Panc1 (cell line): ENCODE data around the gene FOS. TPM values are rescaled to one million over a fixed set of nuclear protein-coding genes. Genes with fewer than 3 reads are reported as not detected.

Experiments used
- ATAC-seq: fragments of 200-7000 bp; cut with Tn5 transposase; 2 replicates; pipeline ENCODE4 v1.9.1; 2020; ENCODE audit warnings: mild to moderate bottlenecking, moderate library complexity
- BruUV-seq: library from RNA; stranded (reverse); fragments of 400-500 nt; replicated peaks from 2 replicates; lab custom pipeline; 2021; lab: Mats Ljungman, UMichigan
- CTCF ChIA-PET: fragments of 300-600 bp; sonication (Branson Sonifier 250); formaldehyde crosslinking; loops from one replicate; lab custom pipeline; 2022; ENCODE audit warnings: antibody characterized with exemption; lab: Charles Lee
- POLR2A ChIA-PET: fragments of 300-600 bp; sonication (Branson Sonifier 250); formaldehyde crosslinking; loops from one replicate; lab custom pipeline; 2022; ENCODE audit warnings: antibody characterized with exemption; lab: Charles Lee
- DNase-seq: peaks from one replicate; pipeline ENCODE4 v3.0.0-alpha.2; 2010; ENCODE audit warnings: low read depth, low spot score
- H3K27ac ChIP-seq: 2 replicates; pipeline ENCODE4 v1.5.1; 2011; ENCODE audit warnings: mild to moderate bottlenecking, low read length, inconsistent platforms
- H3K27me3 ChIP-seq: fragments of 200-500 bp; sonication (Bioruptor generic); 2 replicates; pipeline ENCODE4 v1.6.0; 2014; ENCODE audit warnings: low read length, inconsistent platforms; ENCODE audit not compliant: control insufficient read depth, insufficient read depth
- H3K36me3 ChIP-seq: fragments of 200-500 bp; sonication (Bioruptor generic); 2 replicates; pipeline ENCODE4 v1.5.1; 2014; ENCODE audit warnings: inconsistent platforms, mild to moderate bottlenecking, low read length, moderate library complexity; ENCODE audit not compliant: control insufficient read depth, insufficient read depth
- H3K4me1 ChIP-seq: 2 replicates; pipeline ENCODE4 v1.5.1; 2011; ENCODE audit warnings: inconsistent platforms, mild to moderate bottlenecking, low read length, moderate library complexity; ENCODE audit not compliant: control insufficient read depth, insufficient read depth
- H3K4me3 ChIP-seq, 2 experiments: 2 replicates each; pipeline ENCODE4 v1.5.1; 2011 to 2012; ENCODE audit warnings: low read depth in 2 of 2, low read length in 2 of 2, mild to moderate bottlenecking in 2 of 2, inconsistent platforms in 1 of 2, moderate library complexity in 1 of 2
- H3K9me3 ChIP-seq: fragments of 200-500 bp; sonication (Bioruptor generic); 2 replicates; pipeline ENCODE4 v1.5.1; 2014; ENCODE audit warnings: low read depth, mild to moderate bottlenecking, inconsistent platforms, low read length, moderate library complexity; ENCODE audit not compliant: control insufficient read depth, insufficient read depth
- POLR2AphosphoS5 ChIP-seq: IDR thresholded peaks from 2 replicates; pipeline ENCODE4 v1.6.1; 2012; ENCODE audit warnings: mild to moderate bottlenecking, low read depth, low read length, moderate library complexity
- SIN3A ChIP-seq: IDR thresholded peaks from 2 replicates; pipeline ENCODE4 v1.6.1; 2012; ENCODE audit warnings: low read depth, mild to moderate bottlenecking, low read length, moderate library complexity, borderline replicate concordance; ENCODE audit not compliant: insufficient read depth
- TCF7L2 ChIP-seq: IDR thresholded peaks from 2 replicates; pipeline ENCODE4 v1.6.1; 2011; ENCODE audit warnings: mild to moderate bottlenecking, low read depth, low read length, inconsistent platforms
- in situ Hi-C: cut with HindIII; loops from 2 replicates; pipeline ENCODE4 v1.10.0; 2016; ENCODE audit warnings: low sequenced_read_pairs, low pct_unique_long_range_greater_than_20kb
- intact Hi-C: fragments of 100-400 bp; cut with micrococcal nuclease; formaldehyde crosslinking; loops from one replicate; pipeline ENCODE4 v1.10.0; 2022; ENCODE audit not compliant: unreplicated experiment
- total RNA-seq: library from RNA; stranded (reverse); gene quantifications from one replicate; pipeline ENCODE4 v1.2.1, GENCODE V29; 2021; ENCODE audit not compliant: unreplicated experiment
- TF ChIP-seq, protein P1 (sequence below): fragments of 450-650 bp; IDR thresholded peaks from 2 replicates; pipeline ENCODE4 v1.5.1; 2017; ENCODE audit warnings: mild to moderate bottlenecking
- TF ChIP-seq, protein P2 (sequence below), 2 experiments: IDR thresholded peaks; 2 replicates each; pipeline ENCODE4 v1.6.1; 2011 to 2012; ENCODE audit warnings: low read depth in 2 of 2, control low read depth in 1 of 2, low read length in 1 of 2, mild to moderate bottlenecking in 1 of 2, moderate library complexity in 1 of 2; ENCODE audit not compliant: insufficient read depth in 1 of 2

The FOS gene
- total RNA-seq, 1 experiment from 2014 or later, result 26.8 TPM

DNA sequence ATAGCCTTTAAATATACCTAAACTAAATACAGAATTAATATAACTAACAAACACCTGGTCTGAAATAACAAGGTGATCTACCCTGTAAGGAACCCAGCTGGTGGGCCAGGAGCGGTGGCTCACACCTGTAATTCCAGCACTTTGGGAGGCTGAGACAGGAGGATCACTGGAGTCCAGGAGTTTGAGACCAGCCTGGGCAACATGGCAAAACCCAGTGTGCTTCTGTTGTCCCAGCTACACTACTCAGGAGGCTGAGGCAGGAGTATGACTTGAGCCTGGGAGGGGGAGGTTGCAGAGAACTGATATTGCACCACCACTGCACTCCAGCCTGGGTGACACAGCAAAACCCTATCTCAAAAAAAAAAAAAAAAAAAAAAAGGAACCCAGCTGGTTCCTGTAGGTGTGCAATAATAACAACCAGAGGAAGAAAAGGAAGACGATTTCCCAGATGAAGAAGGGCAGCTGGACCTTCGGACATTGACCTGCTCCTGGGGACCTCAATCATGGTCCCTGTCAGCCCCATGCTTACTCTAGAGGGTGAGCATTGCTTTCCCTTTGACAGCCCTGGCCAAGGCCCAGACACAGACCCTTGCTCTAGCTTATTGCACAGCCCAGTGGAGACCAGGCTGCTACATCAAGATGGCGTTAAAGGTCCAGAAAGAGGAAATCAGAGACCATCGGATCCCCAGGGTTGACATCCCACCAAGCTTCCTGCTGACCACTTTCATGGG, 5.4 kb downstream of the FOS start:
- ATAC-seq, result no peak
- CTCF ChIA-PET, result no interaction called here
- Histone ChIP-seq H3K27ac (no peak overlapping the region), H3K27me3 (no peaks in the 10 kb centered on the region), H3K4me1 (no peaks in the 10 kb centered on the region), H3K9me3 (no peaks in the 10 kb centered on the region), H3K4me3 (no peak overlapping the region), H3K36me3 (peaks cover 5% of the 10 kb centered on the region; the same call in 1 of the 2 replicates)
- POLR2A ChIA-PET, result interaction anchor here (0.7 kb wide), 1 partner anchor 10 kb away, joined by 6 read pairs; no protein-coding TSS in a partner anchor
- no peak for TF ChIP-seq SIN3A
- TF ChIP-seq, protein P1, sequence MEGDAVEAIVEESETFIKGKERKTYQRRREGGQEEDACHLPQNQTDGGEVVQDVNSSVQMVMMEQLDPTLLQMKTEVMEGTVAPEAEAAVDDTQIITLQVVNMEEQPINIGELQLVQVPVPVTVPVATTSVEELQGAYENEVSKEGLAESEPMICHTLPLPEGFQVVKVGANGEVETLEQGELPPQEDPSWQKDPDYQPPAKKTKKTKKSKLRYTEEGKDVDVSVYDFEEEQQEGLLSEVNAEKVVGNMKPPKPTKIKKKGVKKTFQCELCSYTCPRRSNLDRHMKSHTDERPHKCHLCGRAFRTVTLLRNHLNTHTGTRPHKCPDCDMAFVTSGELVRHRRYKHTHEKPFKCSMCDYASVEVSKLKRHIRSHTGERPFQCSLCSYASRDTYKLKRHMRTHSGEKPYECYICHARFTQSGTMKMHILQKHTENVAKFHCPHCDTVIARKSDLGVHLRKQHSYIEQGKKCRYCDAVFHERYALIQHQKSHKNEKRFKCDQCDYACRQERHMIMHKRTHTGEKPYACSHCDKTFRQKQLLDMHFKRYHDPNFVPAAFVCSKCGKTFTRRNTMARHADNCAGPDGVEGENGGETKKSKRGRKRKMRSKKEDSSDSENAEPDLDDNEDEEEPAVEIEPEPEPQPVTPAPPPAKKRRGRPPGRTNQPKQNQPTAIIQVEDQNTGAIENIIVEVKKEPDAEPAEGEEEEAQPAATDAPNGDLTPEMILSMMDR, result no peak
- TF ChIP-seq, protein P2, sequence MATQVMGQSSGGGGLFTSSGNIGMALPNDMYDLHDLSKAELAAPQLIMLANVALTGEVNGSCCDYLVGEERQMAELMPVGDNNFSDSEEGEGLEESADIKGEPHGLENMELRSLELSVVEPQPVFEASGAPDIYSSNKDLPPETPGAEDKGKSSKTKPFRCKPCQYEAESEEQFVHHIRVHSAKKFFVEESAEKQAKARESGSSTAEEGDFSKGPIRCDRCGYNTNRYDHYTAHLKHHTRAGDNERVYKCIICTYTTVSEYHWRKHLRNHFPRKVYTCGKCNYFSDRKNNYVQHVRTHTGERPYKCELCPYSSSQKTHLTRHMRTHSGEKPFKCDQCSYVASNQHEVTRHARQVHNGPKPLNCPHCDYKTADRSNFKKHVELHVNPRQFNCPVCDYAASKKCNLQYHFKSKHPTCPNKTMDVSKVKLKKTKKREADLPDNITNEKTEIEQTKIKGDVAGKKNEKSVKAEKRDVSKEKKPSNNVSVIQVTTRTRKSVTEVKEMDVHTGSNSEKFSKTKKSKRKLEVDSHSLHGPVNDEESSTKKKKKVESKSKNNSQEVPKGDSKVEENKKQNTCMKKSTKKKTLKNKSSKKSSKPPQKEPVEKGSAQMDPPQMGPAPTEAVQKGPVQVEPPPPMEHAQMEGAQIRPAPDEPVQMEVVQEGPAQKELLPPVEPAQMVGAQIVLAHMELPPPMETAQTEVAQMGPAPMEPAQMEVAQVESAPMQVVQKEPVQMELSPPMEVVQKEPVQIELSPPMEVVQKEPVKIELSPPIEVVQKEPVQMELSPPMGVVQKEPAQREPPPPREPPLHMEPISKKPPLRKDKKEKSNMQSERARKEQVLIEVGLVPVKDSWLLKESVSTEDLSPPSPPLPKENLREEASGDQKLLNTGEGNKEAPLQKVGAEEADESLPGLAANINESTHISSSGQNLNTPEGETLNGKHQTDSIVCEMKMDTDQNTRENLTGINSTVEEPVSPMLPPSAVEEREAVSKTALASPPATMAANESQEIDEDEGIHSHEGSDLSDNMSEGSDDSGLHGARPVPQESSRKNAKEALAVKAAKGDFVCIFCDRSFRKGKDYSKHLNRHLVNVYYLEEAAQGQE (IDR thresholded peaks at IDR 0.05; ENCODE audit: insufficient read depth in 1 of 2, low read depth in 2 of 2, low read length in 1 of 2), result no peak
- no peak for TF ChIP-seq TCF7L2
- BruUV-seq, result no TSS peak
- in situ Hi-C loops, result no loop called here
- intact Hi-C loops, result no loop called here
- no peak for DNase-seq

DNA sequence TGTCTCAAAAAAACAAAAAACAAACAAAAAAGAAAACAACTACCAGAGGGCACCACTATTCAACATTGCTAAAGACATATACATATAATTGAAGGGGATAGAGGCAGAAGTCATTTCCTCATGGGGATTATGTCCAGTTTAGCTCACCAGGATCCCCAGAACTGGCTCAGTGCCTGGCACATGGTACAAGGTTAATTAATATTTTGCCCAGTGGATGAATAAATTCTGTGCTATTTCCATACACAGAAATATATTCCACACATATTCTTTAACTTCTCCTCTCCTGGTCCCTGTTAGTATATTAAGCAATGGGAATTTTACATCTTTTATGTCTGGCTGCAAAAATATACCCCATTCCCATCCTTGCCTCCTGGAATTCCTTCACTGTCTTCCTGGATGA, 6.7 kb downstream of the FOS start:
- BruUV-seq, result no TSS peak
- no peak overlapping the region for H3K4me3 ChIP-seq
- intact Hi-C loops (no loop called here), in situ Hi-C loops (no loop called here)
- TF ChIP-seq TCF7L2 (no peak), POLR2AphosphoS5 (no peak), SIN3A (no peak)
- TF ChIP-seq, protein P2 (IDR thresholded peaks at IDR 0.05; ENCODE audit: insufficient read depth in 1 of 2, low read depth in 2 of 2, low read length in 1 of 2), result no peak
- TF ChIP-seq, protein P1, result no peak
- H3K36me3 ChIP-seq, result no peaks in the 10 kb centered on the region
- no peak overlapping the region for H3K27ac ChIP-seq
- ChIA-PET POLR2A (no interaction called here), CTCF (no interaction called here)
- H3K4me1 ChIP-seq, result no peaks in the 10 kb centered on the region
- H3K9me3 ChIP-seq, result no peaks in the 10 kb centered on the region
- no peak for DNase-seq
- no peak for ATAC-seq
- no peaks in the 10 kb centered on the region for H3K27me3 ChIP-seq
